ENCODE measurements around the gene SCT. TPM values are rescaled to one million over a fixed set of nuclear protein-coding genes. Genes with fewer than 3 reads are reported as not detected.

The SCT gene
- total RNA-seq, 1 experiment from 2014 or later, result not detected

GRCh38 chr11:614623-615503, 12.1 kb downstream of the SCT start:
- intact Hi-C loops (cut with micrococcal nuclease), result loop anchor here (10.0 kb wide), 1 partner anchor 50 kb away; the partner anchor contains the start of genes LMNTD2 and RASSF7
- POLR2A ChIA-PET, result interaction anchor here (0.5 to 1.6 kb wide), 6 partner anchors 10 to 195 kb away, joined by 3 to 8 read pairs (median 4); partner anchors contain the start of genes PHRF1 and RPLP2
- DNase-seq (ENCODE audit: unreplicated experiment), result peak; percentile 64

DNA sequence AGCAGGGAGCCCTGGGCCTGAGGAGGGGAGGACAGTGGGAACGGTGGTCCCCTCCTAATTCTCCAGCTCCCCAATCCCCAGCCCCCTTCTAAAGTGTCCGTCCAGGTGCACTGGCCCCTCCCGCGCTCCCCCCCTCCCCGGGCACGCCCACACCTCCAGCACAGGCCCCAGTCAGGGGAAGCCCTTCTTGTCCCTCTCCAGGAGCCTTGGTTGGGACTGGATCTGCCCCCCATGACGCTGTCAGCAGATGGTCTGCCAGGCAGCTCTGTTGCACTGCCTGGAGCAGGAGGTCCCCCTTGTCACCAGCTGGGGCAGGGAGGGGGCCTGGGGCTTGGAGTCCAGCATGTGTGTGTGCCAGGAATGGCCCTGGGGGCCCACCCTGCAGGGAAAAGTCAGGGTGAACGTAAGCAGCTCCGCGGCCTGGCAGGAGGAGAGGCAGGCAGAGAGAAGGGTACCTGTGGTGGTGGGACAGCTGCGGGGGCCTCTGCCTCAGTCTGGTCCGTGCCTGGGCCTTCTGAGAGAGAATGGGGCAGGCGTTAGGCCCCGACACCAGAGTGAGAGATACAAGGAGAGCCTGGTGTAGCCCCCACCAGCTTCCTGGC, 12.9 kb downstream of the SCT start:
- POLR2A ChIA-PET, result interaction anchor here (1.0 to 1.6 kb wide), 3 partner anchors 10 to 38 kb away, joined by 3 to 8 read pairs (median 4); partner anchors contain the start of gene PHRF1
- intact Hi-C loops (cut with micrococcal nuclease), result loop anchor here (10.0 kb wide), 1 partner anchor 49 kb away; the partner anchor contains the start of genes LMNTD2 and RASSF7
- H3K4me1 Mint-ChIP-seq (ENCODE audit: insufficient read depth, unreplicated experiment), result peaks cover 6% of the 10 kb centered on the region
- no TSS peak for BruUV-seq (replicated peaks)
- peak overlapping the region; percentile 73 for H3K4me3 Mint-ChIP-seq (ENCODE audit: unreplicated experiment)
- H3K27me3 Mint-ChIP-seq (ENCODE audit: insufficient read depth, unreplicated experiment), result no peaks in the 10 kb centered on the region
- no peak for TF ChIP-seq CTCF (IDR thresholded peaks at IDR 0.05; ENCODE audit: unreplicated experiment)
- H3K27ac Mint-ChIP-seq (ENCODE audit: low read depth, unreplicated experiment), result peak overlapping the region; percentile 46
- H3K9me3 Mint-ChIP-seq (ENCODE audit: unreplicated experiment), result no peaks in the 10 kb centered on the region
- H3K36me3 Mint-ChIP-seq (ENCODE audit: insufficient read depth, unreplicated experiment), result peaks cover 39% of the 10 kb centered on the region
- no peak for DNase-seq (ENCODE audit: unreplicated experiment)
- CTCF ChIA-PET, result interaction anchor here (0.7 to 1.3 kb wide), 3 partner anchors 10 to 1520 kb away, joined by 3 to 4 read pairs (median 4); no protein-coding TSS in a partner anchor

More at GRCh38 chr11:614623-615503, 12.1 kb downstream of the SCT start:
- Mint-ChIP-seq H3K27ac (ENCODE audit: low read depth, unreplicated experiment) (peak overlapping the region; percentile 46), H3K9me3 (ENCODE audit: unreplicated experiment) (no peaks in the 10 kb centered on the region), H3K27me3 (ENCODE audit: insufficient read depth, unreplicated experiment) (no peaks in the 10 kb centered on the region), H3K36me3 (ENCODE audit: insufficient read depth, unreplicated experiment) (peaks cover 42% of the 10 kb centered on the region), H3K4me1 (ENCODE audit: insufficient read depth, unreplicated experiment) (peaks cover 6% of the 10 kb centered on the region), H3K4me3 (ENCODE audit: unreplicated experiment) (peak overlapping the region; percentile 73)
- CTCF ChIA-PET, result interaction anchor here (1.0 to 1.3 kb wide), 2 partner anchors 10 to 60 kb away, joined by 3 to 4 read pairs; no protein-coding TSS in a partner anchor
- BruUV-seq (replicated peaks), result no TSS peak
- TF ChIP-seq CTCF (IDR thresholded peaks at IDR 0.05; ENCODE audit: unreplicated experiment), result no peak

DNA sequence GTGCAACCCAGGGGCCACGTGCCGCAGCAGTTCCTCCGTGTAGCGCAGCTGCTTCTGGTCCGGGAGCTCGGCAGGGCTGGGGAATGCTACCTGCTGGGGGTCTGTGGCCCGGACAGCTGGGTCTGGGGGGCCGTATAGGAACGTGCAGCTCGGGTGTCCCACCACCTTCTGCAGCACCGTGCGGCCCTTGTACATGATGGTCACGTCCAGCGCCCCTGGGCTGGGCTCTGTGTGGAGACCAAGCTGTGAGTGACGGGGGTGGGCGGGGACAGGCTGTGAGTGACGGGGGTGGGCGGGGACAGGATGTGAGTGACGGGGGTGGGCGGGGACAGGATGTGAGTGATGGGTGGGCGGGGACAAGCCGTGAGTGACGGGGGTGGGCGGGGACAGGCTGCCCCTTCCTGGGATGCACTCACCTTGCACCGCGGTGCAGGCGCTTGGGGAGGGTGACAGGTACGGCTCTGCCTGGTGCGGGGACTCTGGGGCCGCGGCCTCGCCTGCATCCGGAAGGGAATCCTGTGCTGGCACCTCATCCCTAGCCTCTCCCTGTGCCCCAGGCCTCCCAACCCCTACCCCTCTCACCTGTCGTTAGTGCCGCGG, 13.5 kb downstream of the SCT start:
- intact Hi-C loops (cut with micrococcal nuclease), result loop anchor here (10.0 kb wide), 1 partner anchor 49 kb away; the partner anchor contains the start of genes LMNTD2 and RASSF7

More for the DNA sequence above, 13.5 kb downstream of the SCT start:
- TF ChIP-seq CTCF (IDR thresholded peaks at IDR 0.05; ENCODE audit: unreplicated experiment), result no peak
- BruUV-seq (replicated peaks), result no TSS peak
- Mint-ChIP-seq H3K9me3 (ENCODE audit: unreplicated experiment) (no peaks in the 10 kb centered on the region), H3K27ac (ENCODE audit: low read depth, unreplicated experiment) (peak overlapping the region; percentile 46), H3K4me3 (ENCODE audit: unreplicated experiment) (no peak overlapping the region), H3K27me3 (ENCODE audit: insufficient read depth, unreplicated experiment) (no peaks in the 10 kb centered on the region), H3K36me3 (ENCODE audit: insufficient read depth, unreplicated experiment) (peaks cover 43% of the 10 kb centered on the region), H3K4me1 (ENCODE audit: insufficient read depth, unreplicated experiment) (peaks cover 6% of the 10 kb centered on the region)
- CTCF ChIA-PET, result interaction anchor here (0.7 to 1.3 kb wide), 2 partner anchors 9 to 1520 kb away, joined by 4 read pairs; no protein-coding TSS in a partner anchor
- POLR2A ChIA-PET, result interaction anchor here (0.6 to 1.6 kb wide), 4 partner anchors 8 to 163 kb away, joined by 3 to 8 read pairs (median 4); partner anchors contain the start of gene PHRF1
- peak; percentile 82 for DNase-seq (ENCODE audit: unreplicated experiment)
